ENCODE measurements around the gene PSD4. TPM values are rescaled to one million over a fixed set of nuclear protein-coding genes. Genes with fewer than 3 reads are reported as not detected.
A peak's percentile ranks its signal among the peaks of the same experiment; 100 is the strongest.

The PSD4 gene
- total RNA-seq, 4 donors from 2014 or later = 25.1 to 62.5 (median 50.2) TPM

- H3K36me3 ChIP-seq = no peaks in the 10 kb centered on the region
- intact Hi-C loops (cut with DNase I) = no loop called here
- no peak overlapping the region for H3K4me3 ChIP-seq
- TF ChIP-seq POLR2A (IDR thresholded peaks at IDR 0.05) = no peak
- TF ChIP-seq, protein P1, sequence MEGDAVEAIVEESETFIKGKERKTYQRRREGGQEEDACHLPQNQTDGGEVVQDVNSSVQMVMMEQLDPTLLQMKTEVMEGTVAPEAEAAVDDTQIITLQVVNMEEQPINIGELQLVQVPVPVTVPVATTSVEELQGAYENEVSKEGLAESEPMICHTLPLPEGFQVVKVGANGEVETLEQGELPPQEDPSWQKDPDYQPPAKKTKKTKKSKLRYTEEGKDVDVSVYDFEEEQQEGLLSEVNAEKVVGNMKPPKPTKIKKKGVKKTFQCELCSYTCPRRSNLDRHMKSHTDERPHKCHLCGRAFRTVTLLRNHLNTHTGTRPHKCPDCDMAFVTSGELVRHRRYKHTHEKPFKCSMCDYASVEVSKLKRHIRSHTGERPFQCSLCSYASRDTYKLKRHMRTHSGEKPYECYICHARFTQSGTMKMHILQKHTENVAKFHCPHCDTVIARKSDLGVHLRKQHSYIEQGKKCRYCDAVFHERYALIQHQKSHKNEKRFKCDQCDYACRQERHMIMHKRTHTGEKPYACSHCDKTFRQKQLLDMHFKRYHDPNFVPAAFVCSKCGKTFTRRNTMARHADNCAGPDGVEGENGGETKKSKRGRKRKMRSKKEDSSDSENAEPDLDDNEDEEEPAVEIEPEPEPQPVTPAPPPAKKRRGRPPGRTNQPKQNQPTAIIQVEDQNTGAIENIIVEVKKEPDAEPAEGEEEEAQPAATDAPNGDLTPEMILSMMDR (IDR thresholded peaks at IDR 0.05) = no peak
- H3K4me1 ChIP-seq = peaks cover 30 to 70% (median 39%) of the 10 kb centered on the region in 3 donors
- DNase-seq = no peak
- peak overlapping the region; percentile 30 to 88 (median 77) for H3K27ac ChIP-seq
- WGBS, 2 donors = 54 to 57% methylated on average over 11 of the region's 15 CpGs
- no peaks in the 10 kb centered on the region for H3K27me3 ChIP-seq
- no peaks in the 10 kb centered on the region for H3K9me3 ChIP-seq
Observed at GRCh38 chr2:113209646-113210171, 35.9 kb downstream of the PSD4 start.

- peaks cover 30 to 66% (median 39%) of the 10 kb centered on the region in 3 donors for H3K4me1 ChIP-seq
- H3K36me3 ChIP-seq = no peaks in the 10 kb centered on the region
- intact Hi-C loops (cut with DNase I) = no loop called here
- peak overlapping the region; percentile 74 to 88 (median 78) for H3K27ac ChIP-seq
- no peak for DNase-seq
- WGBS, 2 donors = 45 to 51% methylated on average over 7 to 11 of the region's 13 CpGs
- no peaks in the 10 kb centered on the region for H3K9me3 ChIP-seq
- no peaks in the 10 kb centered on the region for H3K27me3 ChIP-seq
- TF ChIP-seq, protein P1 (IDR thresholded peaks at IDR 0.05) = no peak
- TF ChIP-seq POLR2A (IDR thresholded peaks at IDR 0.05) = no peak
- peak overlapping the region in 3 of 4 donors; percentile 4 to 43 (median 12) for H3K4me3 ChIP-seq
Observed at GRCh38 chr2:113211226-113212105, 37.7 kb downstream of the PSD4 start.

GRCh38 chr2:113212245-113213060 is 38.7 kb downstream of the PSD4 start:
- peak overlapping the region in 3 of 4 donors; percentile 4 to 43 (median 12) for H3K4me3 ChIP-seq
- peaks cover 31 to 65% (median 43%) of the 10 kb centered on the region in 3 donors for H3K4me1 ChIP-seq

DNA sequence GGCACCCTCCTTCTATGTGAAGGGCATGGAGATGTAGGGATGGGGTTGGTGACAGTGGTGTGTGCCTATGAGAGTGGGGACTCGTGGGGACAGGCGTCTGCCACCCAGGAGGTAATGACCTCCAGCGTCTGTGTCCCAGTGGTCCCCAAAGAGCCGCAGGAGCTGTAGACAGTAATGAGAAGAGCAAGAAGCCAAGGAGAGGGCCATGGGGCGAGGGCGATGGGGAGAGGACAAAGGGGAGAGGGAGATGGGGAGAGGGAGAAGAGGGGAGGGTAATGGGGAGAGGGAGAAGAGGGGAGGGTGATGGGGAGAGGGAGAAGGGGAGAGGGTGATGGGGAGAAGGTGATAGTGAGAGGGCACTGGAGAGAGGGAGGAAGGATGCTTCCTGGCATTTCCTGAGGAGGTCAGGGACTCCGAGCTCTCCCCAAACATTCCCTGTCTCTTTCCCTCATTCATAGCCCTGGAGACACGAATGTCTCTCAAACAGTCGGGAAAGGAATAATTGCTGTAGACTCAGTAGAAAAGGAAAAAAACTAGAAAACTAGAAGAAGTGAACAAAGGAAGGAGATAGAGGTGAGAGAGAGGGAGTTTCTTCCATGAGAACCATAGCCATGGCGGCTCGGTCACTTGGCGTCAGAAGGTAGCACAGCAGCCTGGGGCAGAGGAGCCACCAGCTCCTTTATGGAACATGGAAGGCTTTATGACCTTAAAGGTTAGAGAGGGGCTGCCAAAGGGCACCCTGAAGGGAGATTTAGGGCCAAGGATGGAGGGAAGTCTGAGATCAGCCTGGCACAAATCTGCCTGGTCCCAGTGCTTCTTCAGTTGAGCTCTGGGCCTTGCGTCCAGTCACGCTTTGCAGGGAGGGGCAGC is 39.5 kb downstream of the PSD4 start:
- TF ChIP-seq POLR2A (IDR thresholded peaks at IDR 0.05) = no peak
- TF ChIP-seq, protein P1 (IDR thresholded peaks at IDR 0.05) = no peak
- peak overlapping the region; percentile 74 to 88 (median 78) for H3K27ac ChIP-seq
- H3K4me1 ChIP-seq = peaks cover 40 to 74% (median 43%) of the 10 kb centered on the region in 3 donors
- H3K9me3 ChIP-seq = no peaks in the 10 kb centered on the region
- H3K27me3 ChIP-seq = no peaks in the 10 kb centered on the region
- DNase-seq = no peak
- intact Hi-C loops (cut with DNase I) = no loop called here
- no peaks in the 10 kb centered on the region for H3K36me3 ChIP-seq
- 91 to 96% methylated on average over 10 to 14 of the region's 14 CpGs for WGBS, 2 donors
- H3K4me3 ChIP-seq = no peak overlapping the region

More at GRCh38 chr2:113212245-113213060, 38.7 kb downstream of the PSD4 start:
- WGBS, 2 donors = 31 to 46% methylated on average over 10 to 15 of the region's 26 CpGs
- no peak for DNase-seq
- H3K27ac ChIP-seq = peak overlapping the region; percentile 74 to 88 (median 78)
- TF ChIP-seq, protein P1 (IDR thresholded peaks at IDR 0.05) = no peak
- no peak for TF ChIP-seq POLR2A (IDR thresholded peaks at IDR 0.05)
- H3K36me3 ChIP-seq = no peaks in the 10 kb centered on the region
- no peaks in the 10 kb centered on the region for H3K27me3 ChIP-seq
- intact Hi-C loops (cut with DNase I) = no loop called here
- no peaks in the 10 kb centered on the region for H3K9me3 ChIP-seq

Measured in esophagus squamous epithelium (tissue), 5 donors.